ENCODE measurements around the gene MACROH2A1.

GRCh38 chr5:135446615-135447014 lies 47.6 kb upstream of the MACROH2A1 start:
- no peak for TF ChIP-seq SNAI2 (CRISPR knock-in tag; IDR thresholded peaks at IDR 0.05)
- no peak for TF ChIP-seq RARB (CRISPR knock-in tag; IDR thresholded peaks at IDR 0.05)
- TF ChIP-seq, protein P1, sequence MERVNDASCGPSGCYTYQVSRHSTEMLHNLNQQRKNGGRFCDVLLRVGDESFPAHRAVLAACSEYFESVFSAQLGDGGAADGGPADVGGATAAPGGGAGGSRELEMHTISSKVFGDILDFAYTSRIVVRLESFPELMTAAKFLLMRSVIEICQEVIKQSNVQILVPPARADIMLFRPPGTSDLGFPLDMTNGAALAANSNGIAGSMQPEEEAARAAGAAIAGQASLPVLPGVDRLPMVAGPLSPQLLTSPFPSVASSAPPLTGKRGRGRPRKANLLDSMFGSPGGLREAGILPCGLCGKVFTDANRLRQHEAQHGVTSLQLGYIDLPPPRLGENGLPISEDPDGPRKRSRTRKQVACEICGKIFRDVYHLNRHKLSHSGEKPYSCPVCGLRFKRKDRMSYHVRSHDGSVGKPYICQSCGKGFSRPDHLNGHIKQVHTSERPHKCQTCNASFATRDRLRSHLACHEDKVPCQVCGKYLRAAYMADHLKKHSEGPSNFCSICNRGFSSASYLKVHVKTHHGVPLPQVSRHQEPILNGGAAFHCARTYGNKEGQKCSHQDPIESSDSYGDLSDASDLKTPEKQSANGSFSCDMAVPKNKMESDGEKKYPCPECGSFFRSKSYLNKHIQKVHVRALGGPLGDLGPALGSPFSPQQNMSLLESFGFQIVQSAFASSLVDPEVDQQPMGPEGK (CRISPR knock-in tag; IDR thresholded peaks at IDR 0.05; ENCODE audit: borderline replicate concordance): no peak
- no peak for TF ChIP-seq ZNF70 (CRISPR knock-in tag; IDR thresholded peaks at IDR 0.05)
- no peak for TF ChIP-seq ARNTL (CRISPR knock-in tag; IDR thresholded peaks at IDR 0.05; ENCODE audit: borderline replicate concordance, low read depth)
- no peak for TF ChIP-seq ZC3H10 (CRISPR knock-in tag; IDR thresholded peaks at IDR 0.05)
- TF ChIP-seq CSDC2 (CRISPR knock-in tag; IDR thresholded peaks at IDR 0.05): no peak
- no peak for TF ChIP-seq ZFP3 (CRISPR knock-in tag; IDR thresholded peaks at IDR 0.05)
- TF ChIP-seq PPARA (CRISPR knock-in tag; IDR thresholded peaks at IDR 0.05; ENCODE audit: borderline replicate concordance): no peak
- TF ChIP-seq ZFP30 (CRISPR knock-in tag; IDR thresholded peaks at IDR 0.05): no peak
- TF ChIP-seq TSHZ2 (CRISPR knock-in tag; IDR thresholded peaks at IDR 0.05): no peak
- TF ChIP-seq TCF4 (CRISPR knock-in tag; IDR thresholded peaks at IDR 0.05; ENCODE audit: borderline replicate concordance): no peak
- no peak for TF ChIP-seq ISL1 (CRISPR knock-in tag; IDR thresholded peaks at IDR 0.05)

All from SK-N-SH treated with all-trans-retinoic acid at 6 μM for 48 hours (cell line).